ENCODE data around the gene GSK3B. TPM values are rescaled to one million over a fixed set of nuclear protein-coding genes. Genes with fewer than 3 reads are reported as not detected.

GSK3B gene
- total RNA-seq, 1 donor from 2014 or later, result 138 TPM

DNA sequence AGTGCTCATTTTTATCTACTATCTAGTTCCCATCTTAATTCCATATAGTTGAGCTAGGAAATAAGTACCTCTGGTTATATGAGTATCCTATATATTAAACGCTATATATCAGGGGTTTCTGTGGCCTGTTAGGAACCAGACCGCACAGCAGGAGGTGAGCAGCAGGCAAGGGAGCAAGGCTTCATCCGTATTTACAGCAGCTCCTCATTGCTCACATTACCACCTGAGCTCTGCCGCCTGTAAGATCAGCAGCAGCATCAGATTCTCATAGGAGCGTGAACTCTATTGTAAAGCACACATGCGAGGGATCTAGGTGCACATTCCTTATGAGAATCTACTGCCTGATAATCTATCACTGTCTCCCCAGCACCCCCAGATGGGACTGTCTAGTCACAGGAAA lies 23.0 kb downstream of the GSK3B start:
- no peak for TF ChIP-seq CTCF (IDR thresholded peaks at IDR 0.05; ENCODE audit: partially characterized antibody, unreplicated experiment)
- DNase-seq, result no peak
- Mint-ChIP-seq H3K4me1 (ENCODE audit: low read depth, unreplicated experiment) (peaks cover 7% of the 10 kb centered on the region), H3K4me3 (ENCODE audit: unreplicated experiment) (no peak overlapping the region), H3K27ac (ENCODE audit: unreplicated experiment) (no peak overlapping the region), H3K36me3 (ENCODE audit: unreplicated experiment) (no peaks in the 10 kb centered on the region), H3K27me3 (ENCODE audit: unreplicated experiment) (peaks cover 4% of the 10 kb centered on the region), H3K9me3 (ENCODE audit: unreplicated experiment) (peaks cover 2% of the 10 kb centered on the region)

- peaks cover 2% of the 10 kb centered on the region for H3K9me3 Mint-ChIP-seq (ENCODE audit: unreplicated experiment)
- H3K27ac Mint-ChIP-seq (ENCODE audit: unreplicated experiment), result no peak overlapping the region
- H3K27me3 Mint-ChIP-seq (ENCODE audit: unreplicated experiment), result peaks cover 4% of the 10 kb centered on the region
- no peaks in the 10 kb centered on the region for H3K36me3 Mint-ChIP-seq (ENCODE audit: unreplicated experiment)
- peaks cover 7% of the 10 kb centered on the region for H3K4me1 Mint-ChIP-seq (ENCODE audit: low read depth, unreplicated experiment)
- no peak overlapping the region for H3K4me3 Mint-ChIP-seq (ENCODE audit: unreplicated experiment)
- DNase-seq, result no peak
- no peak for TF ChIP-seq CTCF (IDR thresholded peaks at IDR 0.05; ENCODE audit: partially characterized antibody, unreplicated experiment)
Measured at GRCh38 chr3:120070263-120070981, 23.8 kb downstream of the GSK3B start.

DNA sequence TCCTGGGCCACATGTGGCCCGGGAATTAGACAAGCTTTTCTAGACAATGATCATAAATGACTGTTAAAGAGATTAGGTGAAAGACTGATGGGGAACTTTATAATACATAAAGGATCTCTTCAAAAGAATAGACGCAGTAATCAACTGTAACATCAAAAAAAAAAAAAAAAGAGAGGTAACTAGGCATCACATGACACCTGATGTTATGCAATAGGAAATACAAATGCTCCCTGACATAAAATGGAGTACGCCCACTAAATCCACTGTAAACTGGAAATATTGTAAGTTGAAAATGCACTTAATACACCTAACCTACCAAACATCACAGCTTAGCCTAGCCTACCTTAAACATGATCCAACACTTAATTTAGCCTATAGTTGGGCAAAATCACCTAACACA lies 27.2 kb downstream of the GSK3B start:
- Mint-ChIP-seq H3K27ac (ENCODE audit: unreplicated experiment) (no peak overlapping the region), H3K36me3 (ENCODE audit: unreplicated experiment) (no peaks in the 10 kb centered on the region), H3K4me3 (ENCODE audit: unreplicated experiment) (no peak overlapping the region), H3K9me3 (ENCODE audit: unreplicated experiment) (no peaks in the 10 kb centered on the region), H3K27me3 (ENCODE audit: unreplicated experiment) (peaks cover 4% of the 10 kb centered on the region), H3K4me1 (ENCODE audit: low read depth, unreplicated experiment) (peaks cover 7% of the 10 kb centered on the region)
- no peak for DNase-seq
- TF ChIP-seq CTCF (IDR thresholded peaks at IDR 0.05; ENCODE audit: partially characterized antibody, unreplicated experiment), result no peak

DNA sequence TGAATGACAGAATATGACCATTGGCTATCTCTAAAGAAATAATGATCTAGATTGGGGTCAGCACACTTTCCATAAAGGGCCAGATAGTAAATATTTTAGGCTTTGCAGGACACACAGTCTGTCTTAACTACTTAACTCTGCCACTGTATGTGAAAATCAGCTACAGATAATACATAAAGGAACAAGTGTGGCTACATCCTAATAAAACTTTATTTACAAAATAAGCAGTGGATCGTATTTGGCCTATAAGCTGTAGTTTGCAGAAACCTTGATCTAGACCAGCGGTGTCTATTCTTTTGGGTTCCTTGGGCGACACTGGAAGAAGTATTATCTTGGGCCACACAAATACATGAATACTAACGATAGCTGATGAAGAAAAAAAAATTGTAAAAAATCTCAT lies 27.6 kb downstream of the GSK3B start:
- Mint-ChIP-seq H3K27me3 (ENCODE audit: unreplicated experiment) (peaks cover under 1% of the 10 kb centered on the region), H3K36me3 (ENCODE audit: unreplicated experiment) (no peaks in the 10 kb centered on the region), H3K4me3 (ENCODE audit: unreplicated experiment) (no peak overlapping the region), H3K27ac (ENCODE audit: unreplicated experiment) (no peak overlapping the region), H3K4me1 (ENCODE audit: low read depth, unreplicated experiment) (peaks cover 5% of the 10 kb centered on the region), H3K9me3 (ENCODE audit: unreplicated experiment) (no peaks in the 10 kb centered on the region)
- DNase-seq, result no peak
- no peak for TF ChIP-seq CTCF (IDR thresholded peaks at IDR 0.05; ENCODE audit: partially characterized antibody, unreplicated experiment)

DNA sequence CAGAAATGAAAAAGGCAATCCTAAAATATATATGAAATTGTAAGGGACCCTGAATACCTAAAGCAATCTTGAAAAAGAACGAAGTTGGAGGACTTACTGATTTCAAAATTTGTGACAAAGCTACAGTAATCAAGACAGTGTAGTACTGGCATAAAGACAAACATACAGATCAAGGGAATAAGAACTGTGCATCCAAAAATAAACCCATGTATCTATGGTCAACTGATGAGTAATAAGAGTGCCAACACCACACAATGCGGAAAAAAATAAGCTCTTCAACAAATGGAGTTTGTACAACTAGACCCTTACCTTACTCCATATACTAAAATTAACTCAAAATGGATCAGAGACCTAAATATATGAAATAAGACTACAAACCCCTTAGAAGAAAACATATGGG lies 29.6 kb downstream of the GSK3B start:
- no peaks in the 10 kb centered on the region for H3K9me3 Mint-ChIP-seq (ENCODE audit: unreplicated experiment)
- H3K4me3 Mint-ChIP-seq (ENCODE audit: unreplicated experiment), result no peak overlapping the region
- no peak for DNase-seq
- H3K27ac Mint-ChIP-seq (ENCODE audit: unreplicated experiment), result no peak overlapping the region
- H3K4me1 Mint-ChIP-seq (ENCODE audit: low read depth, unreplicated experiment), result peaks cover 9% of the 10 kb centered on the region
- no peak for TF ChIP-seq CTCF (IDR thresholded peaks at IDR 0.05; ENCODE audit: partially characterized antibody, unreplicated experiment)
- no peaks in the 10 kb centered on the region for H3K27me3 Mint-ChIP-seq (ENCODE audit: unreplicated experiment)
- H3K36me3 Mint-ChIP-seq (ENCODE audit: unreplicated experiment), result no peaks in the 10 kb centered on the region

All from glutamatergic neuron (in vitro differentiated cells).